Left renal cortex interstitium (tissue), 4 donors: ENCODE data around the gene MESP1. TPM values are rescaled to one million over a fixed set of nuclear protein-coding genes. Genes with fewer than 3 reads are reported as not detected.
"Not testable (repeated sequence)": the region's sequence is repeated elsewhere in the genome, so short reads cannot be mapped to it uniquely, and the experiment has no call there.

Source experiments
- DNase-seq, 4 donors: peaks; one replicate each; pipeline ENCODE4 v3.0.0-alpha.2; 2013; ENCODE audit warnings: low read depth in 4 of 4, low spot score in 2 of 4, missing footprints in 1 of 4
- polyA plus RNA-seq, 4 donors: library from polyadenylated mRNA; unstranded; fragments of 120-200 nt; gene quantifications; one replicate each; pipeline ENCODE4 v1.2.1, GENCODE V29; 2013; ENCODE audit not compliant: insufficient read length in 4 of 4

Gene MESP1, protein sequence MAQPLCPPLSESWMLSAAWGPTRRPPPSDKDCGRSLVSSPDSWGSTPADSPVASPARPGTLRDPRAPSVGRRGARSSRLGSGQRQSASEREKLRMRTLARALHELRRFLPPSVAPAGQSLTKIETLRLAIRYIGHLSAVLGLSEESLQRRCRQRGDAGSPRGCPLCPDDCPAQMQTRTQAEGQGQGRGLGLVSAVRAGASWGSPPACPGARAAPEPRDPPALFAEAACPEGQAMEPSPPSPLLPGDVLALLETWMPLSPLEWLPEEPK
- 1 to 10 TPM in 3 of 4 donors, under 1 TPM in 1; 0.81 to 1.8 (median 1.4) TPM for polyA plus RNA-seq

- DNase-seq: peak; percentile 62 to 85 (median 78)
Measured at GRCh38 chr15:89750560-89751542, at the start of gene MESP1. Gene MESP1, minus strand, starts transcription at chr15:89751249. Its CDS starts 18 bp downstream, at chr15:89751231.

- DNase-seq: no peak
Measured at GRCh38 chr15:89799918-89800498, 49.0 kb upstream of the MESP1 start.

DNA sequence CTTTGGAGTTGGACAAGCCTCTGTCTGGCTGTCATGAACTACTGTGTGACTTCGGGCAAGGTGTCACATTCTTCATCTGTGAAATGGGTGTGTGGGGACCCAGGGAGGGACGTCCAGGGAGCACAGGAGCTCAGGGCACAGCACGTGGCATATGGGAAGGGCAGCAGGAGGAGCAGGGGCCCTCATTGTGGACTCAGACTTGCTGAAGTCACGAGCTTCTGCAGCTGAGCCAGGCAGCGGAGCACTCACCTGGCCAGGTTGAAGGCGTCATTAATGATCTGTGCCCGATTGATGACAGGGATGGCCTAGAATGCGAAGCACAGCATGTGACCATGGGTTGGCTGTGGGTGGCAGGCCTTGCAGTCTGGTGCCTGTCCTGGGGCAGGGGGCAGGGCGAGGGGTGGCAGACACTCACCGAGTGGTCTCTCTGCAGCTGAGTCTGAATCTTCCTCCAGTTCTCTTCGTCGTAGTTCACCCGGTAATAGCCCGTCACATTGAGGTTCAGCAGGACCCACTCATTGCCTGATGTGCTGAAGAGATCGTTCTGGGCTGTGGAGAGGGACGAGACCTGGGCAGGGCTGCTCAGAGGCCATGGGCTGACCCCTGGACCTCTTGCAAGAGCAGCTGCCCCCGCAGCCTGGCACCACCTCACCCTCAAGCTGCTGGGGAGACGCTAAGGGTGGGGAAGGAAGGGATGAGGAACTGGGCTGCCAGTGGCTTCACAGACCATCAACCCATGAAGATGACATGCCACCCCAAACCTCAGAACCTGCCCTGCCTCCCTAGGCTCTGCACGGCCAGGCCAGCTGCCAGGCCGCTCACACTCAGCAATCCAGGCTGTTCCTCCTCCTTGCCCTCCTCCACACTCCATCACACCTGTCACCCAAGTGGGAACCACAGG, 48.2 kb upstream of the MESP1 start:
- no peak for DNase-seq

GRCh38 chr15:89797678-89798201, 46.7 kb upstream of the MESP1 start:
- no peak for DNase-seq

DNA sequence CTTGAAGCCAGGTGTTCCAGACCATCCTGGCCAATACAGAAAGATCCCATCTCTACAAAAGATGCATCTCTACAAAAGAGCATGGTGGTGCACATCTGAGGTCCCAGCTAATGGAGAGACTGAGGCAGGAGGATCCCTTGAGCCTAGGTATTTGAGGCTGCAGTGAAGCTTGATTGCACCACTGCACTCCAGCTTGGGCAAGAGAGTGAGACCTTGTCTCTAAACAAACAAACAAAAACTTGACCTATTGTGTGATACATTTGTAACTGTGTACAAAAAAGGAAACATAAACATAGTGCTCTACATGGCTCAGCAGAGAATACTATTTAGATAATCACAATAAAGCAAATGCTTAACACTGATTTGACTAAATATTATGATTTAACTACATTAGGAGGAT, 44.9 kb upstream of the MESP1 start:
- no peak for DNase-seq

GRCh38 chr15:89794627-89795241, 43.7 kb upstream of the MESP1 start:
- peak in 2 of 4 donors; percentile 41 to 49 for DNase-seq

GRCh38 chr15:89792106-89792805, 41.2 kb upstream of the MESP1 start:
- no peak for DNase-seq

GRCh38 chr15:89790661-89791060, 39.6 kb upstream of the MESP1 start:
- no peak for DNase-seq

DNA sequence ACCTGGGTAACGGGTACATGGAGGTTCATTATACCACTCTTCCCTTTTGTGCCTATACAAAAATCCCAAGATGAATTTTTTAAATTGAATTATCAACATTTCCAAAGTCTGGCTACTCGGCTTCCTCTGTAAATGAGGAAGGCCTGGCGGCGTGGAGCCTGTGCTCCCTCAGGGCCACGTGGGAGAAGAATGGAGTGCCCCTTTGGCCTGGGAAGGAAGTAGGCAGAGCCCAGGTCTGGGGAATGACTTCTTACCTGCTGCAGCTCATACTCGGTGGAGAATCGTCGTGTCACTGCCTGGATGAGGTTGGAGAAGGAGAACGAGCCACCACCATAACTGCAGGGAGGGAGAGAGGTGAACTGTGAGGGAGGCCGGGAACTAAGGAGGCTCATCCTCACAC, 39.2 kb upstream of the MESP1 start:
- DNase-seq: no peak

GRCh38 chr15:89788585-89788984, 37.5 kb upstream of the MESP1 start:
- DNase-seq: not testable (repeated sequence)

GRCh38 chr15:89787944-89788343, 36.9 kb upstream of the MESP1 start:
- no peak for DNase-seq

DNA sequence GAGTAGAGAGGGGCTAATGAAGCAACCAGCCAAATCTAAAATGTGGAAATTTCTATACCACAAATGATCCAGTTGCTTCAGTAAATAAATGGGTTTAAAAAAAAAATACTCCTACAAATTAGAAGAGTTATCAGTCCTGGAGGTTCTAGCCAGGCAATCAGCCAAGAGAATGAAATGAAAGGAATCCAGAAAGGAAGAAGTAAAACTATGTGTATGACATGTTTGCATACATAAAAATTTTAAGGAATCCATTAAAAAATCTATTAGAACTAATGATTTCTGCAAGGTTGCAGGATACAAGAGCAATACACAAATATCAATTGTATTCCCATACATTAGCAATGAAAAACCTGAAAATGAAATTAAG, 34.7 kb upstream of the MESP1 start:
- DNase-seq: no peak

DNA sequence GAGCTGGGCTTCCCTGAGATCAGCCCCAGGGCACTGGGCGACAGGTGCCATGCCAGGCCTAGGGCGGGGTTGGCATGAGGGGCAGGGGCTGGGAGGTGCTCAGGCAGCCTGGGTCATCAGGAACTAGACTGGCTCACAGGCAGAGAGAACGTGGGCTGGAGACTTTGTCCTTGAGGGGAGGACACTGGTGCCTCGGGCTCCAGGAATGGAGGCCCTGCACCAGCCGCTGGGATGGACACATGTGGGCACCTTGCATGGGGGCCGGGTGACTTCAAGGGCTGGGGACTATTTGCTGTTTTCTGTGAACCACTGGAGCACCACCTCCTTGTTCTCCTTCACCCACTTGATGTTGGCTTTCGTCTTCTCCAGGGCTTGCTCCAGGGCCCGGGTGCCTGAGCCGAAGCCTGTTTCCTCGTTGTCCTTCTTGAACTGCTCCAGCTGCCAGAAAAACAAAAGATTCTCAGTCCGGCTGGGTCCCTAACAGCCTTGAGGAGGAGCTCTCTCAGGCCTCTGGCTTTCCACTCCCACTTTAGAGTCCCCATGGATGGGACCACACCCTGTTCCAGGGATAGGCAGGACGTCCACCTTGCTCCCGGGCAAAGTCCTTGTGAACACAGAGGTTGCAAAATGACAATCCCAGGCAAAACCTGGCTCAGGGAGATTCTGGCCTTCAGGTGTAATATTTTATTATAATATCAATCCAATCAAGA, 34.2 kb upstream of the MESP1 start:
- DNase-seq: no peak

- no peak for DNase-seq
Measured at GRCh38 chr15:89784686-89784960, 33.6 kb upstream of the MESP1 start.

DNA sequence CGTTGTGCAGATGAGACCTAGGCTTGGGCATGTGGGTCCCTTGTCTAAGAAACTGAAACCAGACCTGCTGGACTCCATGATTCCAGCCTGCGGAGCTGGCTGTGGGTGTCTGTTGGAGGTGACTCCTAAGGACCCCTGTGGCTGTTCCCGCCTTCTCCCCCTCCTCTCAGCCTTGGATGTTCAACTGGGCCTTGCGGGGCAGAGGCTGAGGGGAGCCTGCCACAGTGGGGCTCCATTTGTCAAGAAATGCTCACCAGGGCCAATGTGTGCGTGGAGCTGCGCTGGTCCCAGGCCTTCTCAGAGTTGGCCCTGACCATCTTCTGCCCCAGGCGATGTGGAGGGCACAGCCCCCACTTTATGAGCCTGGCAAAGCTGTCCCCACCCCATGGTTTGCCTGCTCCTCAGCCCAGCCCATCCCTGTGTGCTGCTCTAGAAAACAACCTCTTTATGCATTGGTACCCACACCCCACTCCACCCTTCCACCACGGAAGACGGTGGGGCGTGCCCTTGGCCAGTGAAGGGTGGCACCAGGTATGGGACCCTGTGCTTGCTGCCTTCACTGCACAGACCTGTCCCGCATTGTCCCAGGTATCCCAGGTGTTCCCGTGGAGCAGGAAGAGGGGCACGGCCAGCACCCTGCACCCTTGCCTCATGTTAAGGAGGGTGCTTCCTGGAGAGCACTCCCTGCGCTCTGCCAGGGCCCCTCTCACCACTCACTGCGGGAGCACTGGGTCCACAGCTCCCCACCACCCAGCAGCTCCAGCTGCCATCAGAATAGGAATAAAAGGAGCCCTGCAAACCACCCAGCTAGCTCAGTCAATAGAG, 33.0 kb upstream of the MESP1 start:
- DNase-seq: no peak

DNA sequence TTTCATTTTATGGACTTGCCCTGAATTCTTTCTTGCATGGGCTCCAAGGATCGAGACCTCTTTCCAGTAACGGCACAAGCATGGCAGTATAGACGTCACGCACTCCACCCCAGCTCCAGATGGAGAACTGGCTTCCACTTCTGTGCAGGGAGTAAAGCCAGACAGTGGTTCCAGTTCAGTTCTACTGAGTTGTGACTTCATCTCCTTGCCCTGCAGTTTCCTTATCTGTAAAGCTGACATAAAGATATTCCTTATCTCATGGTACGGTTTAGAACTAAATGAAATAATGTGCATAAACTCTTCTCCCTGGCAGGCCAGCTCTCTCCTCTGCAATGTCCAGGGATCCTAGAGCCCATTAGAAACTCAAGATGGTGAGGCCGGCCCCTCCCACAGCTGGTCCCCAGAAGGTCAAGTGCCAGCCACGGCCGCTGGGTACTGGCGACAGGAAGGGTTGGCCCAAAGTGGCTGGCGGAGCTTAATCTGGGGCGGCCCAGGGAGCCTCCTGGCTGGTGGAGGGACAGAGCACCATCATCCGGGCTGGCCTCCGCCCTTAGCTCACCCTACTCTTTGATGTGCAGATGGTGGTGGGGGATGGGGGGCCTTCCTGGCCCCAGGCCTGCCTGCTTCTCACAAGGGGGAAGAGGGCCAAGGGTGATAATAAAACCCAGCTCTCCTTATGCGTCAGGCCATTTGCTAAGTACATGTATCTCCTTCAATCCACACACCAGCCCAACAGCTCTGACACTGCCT, 32.2 kb upstream of the MESP1 start:
- no peak for DNase-seq

DNA sequence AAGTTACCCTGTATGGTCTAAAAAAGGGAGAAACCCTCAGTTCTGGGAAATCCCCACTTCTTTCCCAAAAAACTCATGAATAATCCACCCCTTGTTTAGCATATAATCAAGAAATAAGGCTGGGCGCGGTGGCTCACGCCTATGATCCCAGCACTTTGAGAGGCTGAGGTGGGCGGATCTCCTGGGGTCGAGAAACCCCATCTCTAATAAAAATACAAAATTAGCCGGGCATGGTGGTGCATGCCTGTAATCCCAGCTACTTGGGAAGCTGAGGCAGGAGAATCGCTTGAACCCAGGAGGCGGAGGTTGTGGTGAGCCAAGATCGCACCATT, 31.5 kb upstream of the MESP1 start:
- DNase-seq: not testable (repeated sequence)
